Tibial nerve (tissue), 4 donors: Measurements from ENCODE around the gene ANO6.

ENCODE experiments used
- CTCF ChIP-seq, 5 experiments: fragments of 200-600 bp in 3 of 5; fragments of 450-650 bp in 2 of 5; sonication (generic) in 3 of 5; IDR thresholded peaks; one replicate each; pipeline ENCODE4 v1.5.1; 2016 to 2019; ENCODE audit warnings: antibody characterized with exemption in 5 of 5, mild to moderate bottlenecking in 3 of 5, moderate library complexity in 2 of 5
- EP300 ChIP-seq, 2 donors: sonication (generic); formaldehyde crosslinking; IDR thresholded peaks; one replicate each; pipeline ENCODE4 v1.6.1; 2017; ENCODE audit warnings: antibody characterized with exemption in 2 of 2, mild to moderate bottlenecking in 1 of 2
- POLR2A ChIP-seq, 2 donors: fragments of 450-650 bp; IDR thresholded peaks; one replicate each; pipeline ENCODE4 v1.6.1; 2017; ENCODE audit warnings: antibody characterized with exemption in 2 of 2, mild to moderate bottlenecking in 2 of 2, moderate library complexity in 2 of 2

DNA sequence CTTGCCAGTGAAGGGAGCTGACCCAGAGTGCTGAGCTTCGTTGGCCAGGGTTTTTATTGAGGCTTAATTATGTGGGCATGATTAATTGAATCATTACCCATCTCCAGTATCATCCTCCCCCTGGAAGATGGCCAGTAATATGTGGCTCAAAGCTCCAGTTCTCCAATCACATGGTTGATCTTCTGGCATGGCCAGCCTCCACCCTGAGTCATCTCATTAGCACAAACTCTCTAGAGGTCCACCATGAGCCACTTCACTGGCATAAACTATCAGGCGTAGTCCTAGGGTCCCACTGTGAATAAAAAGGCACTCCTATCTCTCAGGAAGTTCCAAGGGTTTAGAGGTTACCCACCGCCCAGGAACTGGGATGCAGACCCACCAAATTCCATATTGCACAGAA, 135.0 kb downstream of the ANO6 start:
- TF ChIP-seq CTCF (IDR thresholded peaks at IDR 0.05): no peak
- TF ChIP-seq POLR2A (IDR thresholded peaks at IDR 0.05): no peak
- TF ChIP-seq EP300 (IDR thresholded peaks at IDR 0.05): no peak
